ENCODE measurements around the gene BBS9. TPM values are rescaled to one million over a fixed set of nuclear protein-coding genes. Genes with fewer than 3 reads are reported as not detected.

BBS9 gene
- total RNA-seq, 2 donors from 2014 or later = 14.2 to 23.6 TPM

- Histone ChIP-seq H3K27ac (no peak overlapping the region), H3K9me3 (no peaks in the 10 kb centered on the region), H3K4me3 (no peak overlapping the region), H3K36me3 (replicated peaks in 1 of 2; ENCODE audit: insufficient read depth in 1 of 2, low read depth in 2 of 2) (no peaks in the 10 kb centered on the region), H3K4me1 (no peaks in the 10 kb centered on the region), H3K27me3 (no peaks in the 10 kb centered on the region)
- ATAC-seq (no peak), DNase-seq (no peak)
- TF ChIP-seq CTCF (IDR thresholded peaks at IDR 0.05) (no peak), POLR2A (IDR thresholded peaks at IDR 0.05) (no peak)
- 76 to 78% methylated on average over 3 of the region's 3 CpGs for WGBS, 2 donors
- intact Hi-C loops (cut with DNase I) = no loop called here
These were observed 507.0 kb downstream of the BBS9 start for GRCh38 chr7:33636359-33636758.

GRCh38 chr7:33639552-33640197 is 510.3 kb downstream of the BBS9 start:
- DNase-seq (no peak), ATAC-seq (no peak)
- no peaks in the 10 kb centered on the region for H3K36me3 ChIP-seq (replicated peaks in 1 of 2; ENCODE audit: insufficient read depth in 1 of 2, low read depth in 2 of 2)
- intact Hi-C loops (cut with DNase I) = no loop called here
- no peaks in the 10 kb centered on the region for H3K4me1 ChIP-seq
- no peak overlapping the region for H3K4me3 ChIP-seq
- TF ChIP-seq POLR2A (IDR thresholded peaks at IDR 0.05) (no peak), CTCF (IDR thresholded peaks at IDR 0.05) (no peak)
- H3K27me3 ChIP-seq = no peaks in the 10 kb centered on the region
- WGBS, 2 donors = 74 to 87% methylated on average over 10 of the region's 10 CpGs
- no peak overlapping the region for H3K27ac ChIP-seq
- no peaks in the 10 kb centered on the region for H3K9me3 ChIP-seq

GRCh38 chr7:33640741-33641140 is 511.4 kb downstream of the BBS9 start:
- no peak for TF ChIP-seq CTCF (IDR thresholded peaks at IDR 0.05)
- no peak for TF ChIP-seq POLR2A (IDR thresholded peaks at IDR 0.05)
- intact Hi-C loops (cut with DNase I) = no loop called here
- ATAC-seq (no peak), DNase-seq (no peak)
- Histone ChIP-seq H3K27me3 (no peaks in the 10 kb centered on the region), H3K27ac (no peak overlapping the region), H3K4me1 (no peaks in the 10 kb centered on the region), H3K36me3 (replicated peaks in 1 of 2; ENCODE audit: insufficient read depth in 1 of 2, low read depth in 2 of 2) (no peaks in the 10 kb centered on the region), H3K9me3 (no peaks in the 10 kb centered on the region), H3K4me3 (no peak overlapping the region)
- WGBS, 2 donors = 85 to 87% methylated on average over 3 of the region's 3 CpGs

- DNase-seq = no peak
- H3K36me3 ChIP-seq (replicated peaks in 1 of 2; ENCODE audit: insufficient read depth in 1 of 2, low read depth in 2 of 2) = no peaks in the 10 kb centered on the region
- no peak for ATAC-seq
- H3K27ac ChIP-seq = no peak overlapping the region
- TF ChIP-seq POLR2A (IDR thresholded peaks at IDR 0.05) = no peak
- no peak for TF ChIP-seq CTCF (IDR thresholded peaks at IDR 0.05)
- no peak overlapping the region for H3K4me3 ChIP-seq
- H3K27me3 ChIP-seq = no peaks in the 10 kb centered on the region
- H3K9me3 ChIP-seq = no peaks in the 10 kb centered on the region
- no peaks in the 10 kb centered on the region for H3K4me1 ChIP-seq
- WGBS, 2 donors = 58 to 81% methylated on average over 1 of the region's 1 CpG
- intact Hi-C loops (cut with DNase I) = no loop called here
These were observed 512.9 kb downstream of the BBS9 start for GRCh38 chr7:33642312-33642711.

GRCh38 chr7:33643530-33643929 is 514.2 kb downstream of the BBS9 start:
- Histone ChIP-seq H3K4me3 (no peak overlapping the region), H3K27me3 (no peaks in the 10 kb centered on the region), H3K4me1 (no peaks in the 10 kb centered on the region), H3K9me3 (no peaks in the 10 kb centered on the region), H3K36me3 (replicated peaks in 1 of 2; ENCODE audit: insufficient read depth in 1 of 2, low read depth in 2 of 2) (no peaks in the 10 kb centered on the region), H3K27ac (no peak overlapping the region)
- WGBS, 2 donors = 36 to 73% methylated on average over 2 of the region's 2 CpGs
- TF ChIP-seq POLR2A (IDR thresholded peaks at IDR 0.05) (no peak), CTCF (IDR thresholded peaks at IDR 0.05) (no peak)
- DNase-seq (no peak), ATAC-seq (no peak)
- intact Hi-C loops (cut with DNase I) = no loop called here
